Spleen (tissue), 11 donors: ENCODE results near the gene CEP44. TPM values are rescaled to one million over a fixed set of nuclear protein-coding genes. Genes with fewer than 3 reads are reported as not detected.

Experiments used
- DNase-seq: peaks from one replicate; pipeline ENCODE4 v3.0.0-alpha.2; 2020
- H3K27ac ChIP-seq, 8 donors: fragments of 200-600 bp; sonication (generic) in 7 of 8; 1 replicate in 4 of 8; 2 replicates in 4 of 8; pipeline versions ENCODE4 v1.5.0 to v1.8.0; 2016 to 2021; ENCODE audit warnings: inconsistent platforms in 4 of 8, mild to moderate bottlenecking in 4 of 8, moderate library complexity in 1 of 8
- H3K27me3 ChIP-seq, 7 donors: fragments of 200-600 bp; sonication (generic) in 6 of 7; replicated peaks in 1 of 7; 1 replicate in 4 of 7; 2 replicates in 3 of 7; pipeline versions ENCODE4 v1.5.0 to v1.8.0; 2016 to 2021; ENCODE audit warnings: inconsistent platforms in 3 of 7, mild to moderate bottlenecking in 1 of 7
- H3K36me3 ChIP-seq, 6 donors: fragments of 200-600 bp; sonication (generic) in 5 of 6; 1 replicate in 4 of 6; 2 replicates in 2 of 6; pipeline versions ENCODE4 v1.5.0 to v1.8.0; 2016 to 2021; ENCODE audit warnings: inconsistent platforms in 2 of 6
- H3K4me1 ChIP-seq, 6 donors: fragments of 200-600 bp; sonication (generic) in 5 of 6; 1 replicate in 3 of 6; 2 replicates in 3 of 6; pipeline versions ENCODE4 v1.5.0 to v1.8.0; 2016 to 2021; ENCODE audit warnings: inconsistent platforms in 3 of 6
- H3K4me3 ChIP-seq, 8 donors: fragments of 200-600 bp; sonication (generic) in 7 of 8; 1 replicate in 4 of 8; 2 replicates in 4 of 8; pipeline versions ENCODE4 v1.5.0 to v1.8.0; 2016 to 2021; ENCODE audit warnings: inconsistent platforms in 4 of 8, mild to moderate bottlenecking in 4 of 8, moderate library complexity in 2 of 8
- H3K9me3 ChIP-seq, 8 donors: fragments of 200-600 bp; sonication (generic) in 7 of 8; 1 replicate in 4 of 8; 2 replicates in 4 of 8; pipeline versions ENCODE4 v1.5.0 to v1.8.0; 2016 to 2021; ENCODE audit warnings: inconsistent platforms in 4 of 8
- CTCF ChIP-seq, 11 experiments: fragments of 200-600 bp in 7 of 11; fragments of 450-650 bp in 4 of 11; sonication (generic) in 4 of 11; IDR thresholded peaks in 8 of 11; conservative IDR thresholded peaks in 3 of 11; 1 replicate in 7 of 11; 2 replicates in 4 of 11; pipeline versions ENCODE4 v1.4.0 to v1.8.0; 2016 to 2021; ENCODE audit warnings: antibody characterized with exemption in 11 of 11, inconsistent platforms in 4 of 11, mild to moderate bottlenecking in 1 of 11
- POLR2A ChIP-seq, 3 donors: fragments of 450-650 bp; IDR thresholded peaks; one replicate each; pipeline ENCODE4 v1.5.1; 2017; ENCODE audit warnings: antibody characterized with exemption in 3 of 3, mild to moderate bottlenecking in 1 of 3
- POLR2AphosphoS5 ChIP-seq, 3 donors: sonication (generic); formaldehyde crosslinking; IDR thresholded peaks; one replicate each; pipeline ENCODE4 v1.5.1; 2017; ENCODE audit warnings: antibody characterized with exemption in 3 of 3
- WGBS, 5 donors: extraction: QIAGEN DNeasy Blood & Tissue Kit in 3 of 5; methylation state at CpG; one replicate each; pipeline versions ENCODE4 v1.1.5 to v1.1.7; 2013 to 2018; 5-methylcytosine and 5-hydroxymethylcytosine counted together
- intact Hi-C: fragments of 100-400 bp; cut with DNase I; formaldehyde crosslinking; loops from one replicate; pipeline ENCODE4 v1.15.0; 2023; ENCODE audit warnings: low total_unique reads
- polyA plus RNA-seq, 3 donors: library from polyadenylated mRNA; stranded (reverse); fragments of 200-250 nt; gene quantifications; one replicate each; pipeline ENCODE4 v1.2.1, GENCODE V29; 2013
- total RNA-seq, 7 donors: library from RNA; depleted of rRNA in 3 of 7; stranded (reverse); fragments of >200 nt in 3 of 7; fragmentation: NEBNext Ultra II Directional in 4 of 7; extraction: Animal tissue kit (Norgen Biotek cat#: 25700) in 4 of 7; gene quantifications; one replicate each; pipeline versions ENCODE4 v1.1.0 to v1.2.1, GENCODE V29; 2016 to 2021
- donor health status: healthy with polysubstance abuse.
- donor health status: DM: no; HTN: no; CAD: no; lungs with moderate emphysema.
- donor health status: DM: no; HTN: no; CAD: no.
- donor health status: Bipolar disorder and iron deficiency.
- donor health status: healthy.
- donor health status: DM: no; HTN: no; CAD: no.
- donor health status: DM: yes; HTN: yes; CAD: no.

Gene CEP44
- total and polyA plus RNA-seq, 10 donors: 5.6 to 27.7 (median 15.9) TPM

DNA sequence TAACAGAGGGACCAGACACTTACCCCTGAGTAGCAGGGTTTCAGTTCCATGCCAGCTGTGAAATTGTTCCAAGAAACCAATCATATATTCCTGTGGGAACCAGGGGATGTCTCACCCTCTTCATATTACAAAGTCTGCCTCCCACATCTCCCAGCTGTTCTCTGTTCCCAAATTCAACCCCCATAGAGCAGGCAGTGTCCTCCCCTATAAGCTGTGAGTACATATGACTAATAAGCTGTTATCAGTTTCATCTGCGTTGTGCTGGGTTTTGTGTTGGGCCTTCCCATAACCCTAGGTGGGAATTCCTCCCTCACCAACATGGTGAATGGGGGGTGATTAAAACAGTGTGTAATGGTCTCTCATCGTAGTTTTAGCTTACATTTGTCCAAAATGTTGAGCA lies 41.0 kb downstream of the CEP44 start:
- 82 to 92% (median 87%) methylated on average over 2 of the region's 2 CpGs for WGBS, 5 donors
- TF ChIP-seq POLR2AphosphoS5 (IDR thresholded peaks at IDR 0.05) (no peak), POLR2A (IDR thresholded peaks at IDR 0.05) (no peak), CTCF (IDR thresholded peaks at IDR 0.05 in 8 of 11, conservative IDR thresholded peaks at IDR 0.05 in 3 of 11) (no peak)
- no peaks in the 10 kb centered on the region for H3K27me3 ChIP-seq
- H3K4me1 ChIP-seq: no peaks in the 10 kb centered on the region
- H3K36me3 ChIP-seq: peaks cover 0 to 15% (median 2%) of the 10 kb centered on the region in 6 donors
- H3K9me3 ChIP-seq: no peaks in the 10 kb centered on the region
- H3K27ac ChIP-seq: no peak overlapping the region
- DNase-seq: no peak
- H3K4me3 ChIP-seq: no peak overlapping the region
- intact Hi-C loops: no loop called here

GRCh38 chr4:174332741-174333493 lies 49.2 kb downstream of the CEP44 start:
- Histone ChIP-seq H3K4me1 (no peaks in the 10 kb centered on the region), H3K4me3 (no peak overlapping the region), H3K36me3 (no peaks in the 10 kb centered on the region), H3K27ac (no peak overlapping the region), H3K9me3 (no peaks in the 10 kb centered on the region), H3K27me3 (no peaks in the 10 kb centered on the region)
- 79 to 92% (median 82%) methylated on average over 4 of the region's 4 CpGs for WGBS, 5 donors
- intact Hi-C loops: no loop called here
- TF ChIP-seq POLR2A (IDR thresholded peaks at IDR 0.05) (no peak), POLR2AphosphoS5 (IDR thresholded peaks at IDR 0.05) (no peak), CTCF (IDR thresholded peaks at IDR 0.05 in 8 of 11, conservative IDR thresholded peaks at IDR 0.05 in 3 of 11) (no peak)
- DNase-seq: no peak

GRCh38 chr4:174334628-174335027 lies 50.9 kb downstream of the CEP44 start:
- H3K4me1 ChIP-seq: no peaks in the 10 kb centered on the region
- intact Hi-C loops: no loop called here
- WGBS, 5 donors: 77 to 93% (median 87%) methylated on average over 3 of the region's 3 CpGs
- no peak overlapping the region for H3K27ac ChIP-seq
- no peaks in the 10 kb centered on the region for H3K36me3 ChIP-seq
- no peaks in the 10 kb centered on the region for H3K9me3 ChIP-seq
- no peak overlapping the region for H3K4me3 ChIP-seq
- no peaks in the 10 kb centered on the region for H3K27me3 ChIP-seq
- DNase-seq: no peak
- no peak for TF ChIP-seq CTCF (IDR thresholded peaks at IDR 0.05 in 8 of 11, conservative IDR thresholded peaks at IDR 0.05 in 3 of 11)
- TF ChIP-seq POLR2AphosphoS5 (IDR thresholded peaks at IDR 0.05): no peak
- no peak for TF ChIP-seq POLR2A (IDR thresholded peaks at IDR 0.05)

DNA sequence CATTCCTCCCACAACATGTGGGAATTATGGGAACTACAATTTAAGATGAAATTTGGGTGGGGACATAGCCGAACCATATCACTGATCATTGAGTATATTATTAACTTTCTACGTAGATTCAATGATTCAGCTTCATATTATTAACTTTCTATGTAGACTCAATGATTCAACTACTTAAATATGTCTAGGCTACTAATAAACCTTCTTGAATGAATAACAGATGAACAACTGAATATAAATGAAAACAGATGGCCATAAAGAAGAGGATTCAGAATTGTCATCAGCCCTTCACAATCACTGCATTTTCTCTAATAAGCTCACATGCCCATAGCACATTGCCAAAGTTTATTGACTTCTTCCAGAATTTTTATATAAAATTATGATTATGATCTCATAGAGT lies 57.0 kb downstream of the CEP44 start:
- no peaks in the 10 kb centered on the region for H3K27me3 ChIP-seq
- WGBS, 5 donors: 89 to 98% (median 94%) methylated on average over 2 of the region's 2 CpGs
- intact Hi-C loops: no loop called here
- no peaks in the 10 kb centered on the region for H3K4me1 ChIP-seq
- no peaks in the 10 kb centered on the region for H3K36me3 ChIP-seq
- no peaks in the 10 kb centered on the region for H3K9me3 ChIP-seq
- H3K27ac ChIP-seq: no peak overlapping the region
- H3K4me3 ChIP-seq: no peak overlapping the region
- no peak for DNase-seq
- TF ChIP-seq POLR2A (IDR thresholded peaks at IDR 0.05) (no peak), CTCF (IDR thresholded peaks at IDR 0.05 in 8 of 11, conservative IDR thresholded peaks at IDR 0.05 in 3 of 11) (no peak), POLR2AphosphoS5 (IDR thresholded peaks at IDR 0.05) (no peak)
